Right lobe of liver (tissue), 6 donors: Measurements from ENCODE around the gene U2AF1. TPM values are rescaled to one million over a fixed set of nuclear protein-coding genes. Genes with fewer than 3 reads are reported as not detected.
"Not testable (repeated sequence)": the region's sequence is repeated elsewhere in the genome, so short reads cannot be mapped to it uniquely, and the experiment has no call there.

Experiments
- ATAC-seq, 4 donors: fragments of 200-7000 bp; cut with Tn5 transposase; one replicate each; pipeline ENCODE4 v1.9.1; 2020; ENCODE audit warnings: mild to moderate bottlenecking in 4 of 4, moderate library complexity in 4 of 4
- DNase-seq, 3 donors: peaks; one replicate each; pipeline ENCODE4 v3.0.0-alpha.2; 2020
- H3K27ac ChIP-seq, 3 donors: fragments of 200-600 bp; one replicate each; pipeline ENCODE4 v1.8.0; 2022
- H3K27me3 ChIP-seq, 2 donors: fragments of 200-600 bp; one replicate each; pipeline ENCODE4 v1.8.0; 2022
- H3K36me3 ChIP-seq, 4 donors: fragments of 200-600 bp; sonication (generic) in 1 of 4; one replicate each; pipeline versions ENCODE4 v1.5.1 to v1.8.0; 2017 to 2022; ENCODE audit warnings: control low read depth in 1 of 4
- H3K4me1 ChIP-seq, 4 donors: fragments of 200-600 bp; sonication (generic) in 1 of 4; one replicate each; pipeline versions ENCODE4 v1.5.1 to v1.8.0; 2017 to 2022; ENCODE audit warnings: control low read depth in 1 of 4
- H3K4me3 ChIP-seq, 3 donors: fragments of 200-600 bp; one replicate each; pipeline ENCODE4 v1.8.0; 2022
- H3K9me3 ChIP-seq, 4 donors: fragments of 200-600 bp; sonication (generic) in 1 of 4; one replicate each; pipeline versions ENCODE4 v1.5.1 to v1.8.0; 2017 to 2022; ENCODE audit warnings: control low read depth in 1 of 4
- WGBS: methylation state at CpG from one replicate; pipeline ENCODE4 v1.1.6; 2018; ENCODE audit warnings: low coverage, low lambda C conversion rate; ENCODE audit not compliant: insufficient coverage; ENCODE audit errors: missing lambda C conversion rate; 5-methylcytosine and 5-hydroxymethylcytosine counted together
- intact Hi-C, 2 donors: fragments of 100-400 bp; cut with DNase I; formaldehyde crosslinking; loops; one replicate each; pipeline versions ENCODE4 v1.11.2 to v1.14.1; 2022
- long read RNA-seq: library from polyadenylated mRNA; unstranded; transcript quantifications from one replicate; pipeline ENCODE4 v2.0.0, GENCODE V29; 2019
- total RNA-seq, 6 experiments: library from RNA; depleted of rRNA in 2 of 6; stranded (reverse); fragments of >200 nt in 2 of 6; fragmentation: NEBNext Ultra II Directional in 3 of 6; extraction: Animal tissue kit (Norgen Biotek cat#: 25700) in 3 of 6; gene quantifications; one replicate each; pipeline versions ENCODE4 v1.1.0 to v1.2.4, GENCODE V29; 2016 to 2023
- TF ChIP-seq, protein P1 (sequence below), 4 donors: fragments of 200-600 bp in 3 of 4; fragments of 450-650 bp in 1 of 4; IDR thresholded peaks; one replicate each; pipeline versions ENCODE4 v1.5.1 to v1.8.0; 2016 to 2022; ENCODE audit warnings: antibody characterized with exemption in 4 of 4, mild to moderate bottlenecking in 2 of 4
- donor health status: DM: no; HTN: yes; CAD: no.
- donor health status: DM: no; HTN: no; CAD: no.
- donor health status: DM: no; HTN: no; CAD: no.
- donor health status: DM: no; HTN: yes; CAD: no.
- donor health status: DM: no; HTN: yes; CAD: no.

The U2AF1 gene, protein sequence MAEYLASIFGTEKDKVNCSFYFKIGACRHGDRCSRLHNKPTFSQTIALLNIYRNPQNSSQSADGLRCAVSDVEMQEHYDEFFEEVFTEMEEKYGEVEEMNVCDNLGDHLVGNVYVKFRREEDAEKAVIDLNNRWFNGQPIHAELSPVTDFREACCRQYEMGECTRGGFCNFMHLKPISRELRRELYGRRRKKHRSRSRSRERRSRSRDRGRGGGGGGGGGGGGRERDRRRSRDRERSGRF
- 10 to 100 TPM in 4 of 6 experiments, 1 to 10 TPM in 2; 9.6 to 18.6 (median 14.0) TPM for total RNA-seq
- long read RNA-seq, transcript U2AF1-201 (8 exons, 962 nt), result major isoform, 13 of 14 reads
- long read RNA-seq, partial matches to known transcripts, result 1 of 14 reads
- long read RNA-seq, other reads (novel, unspliced or antisense), result 0 of 14 reads

DNA sequence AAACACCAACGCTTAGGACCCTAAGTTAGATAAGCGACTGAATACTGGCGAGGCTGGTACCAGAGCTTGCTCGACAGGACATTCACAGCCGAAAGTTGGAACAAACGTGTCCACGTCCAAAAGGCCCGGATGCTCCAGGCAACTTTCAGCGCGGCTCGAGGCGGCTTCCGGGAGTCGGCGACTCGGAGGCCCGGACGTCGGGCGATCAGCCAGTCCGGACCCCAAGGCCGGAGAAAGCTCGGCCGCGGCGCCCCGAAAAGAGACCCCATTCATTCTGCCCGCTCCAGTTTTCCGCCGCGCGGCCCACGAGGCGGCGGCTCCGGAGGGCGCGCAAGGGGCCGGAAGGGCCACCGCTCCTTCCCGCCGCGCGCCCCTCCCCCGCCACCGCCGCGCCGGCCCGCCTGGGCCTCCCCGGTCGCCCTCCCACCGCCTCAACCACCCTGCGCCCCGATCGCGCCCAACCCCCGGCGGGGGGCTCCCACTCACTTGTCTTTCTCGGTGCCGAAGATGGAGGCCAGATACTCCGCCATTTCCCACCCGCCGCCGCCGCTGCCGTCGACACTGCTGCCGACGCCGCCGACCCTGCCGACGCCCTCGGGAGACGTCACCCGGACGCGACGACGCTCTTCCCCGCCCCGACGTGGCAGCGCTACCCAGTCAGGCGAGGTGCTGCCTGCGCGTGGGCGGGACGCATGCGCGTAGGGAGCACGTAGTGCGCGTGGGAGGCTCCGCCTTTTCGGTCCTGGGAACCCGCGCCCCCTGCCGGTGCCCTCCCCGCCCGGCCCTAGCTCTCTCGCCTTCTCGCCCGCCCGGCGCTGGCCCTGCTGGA, at the start of gene U2AF1:
Gene U2AF1, minus strand, starts transcription at position 606 of the 829 bp plus-strand sequence. Its CDS starts 76 bp downstream, at position 530.
- peak within 1 kb of the TSS; percentile 48 to 71 (median 65) for H3K4me3 ChIP-seq
- H3K27me3 ChIP-seq, intact Hi-C loops, H3K9me3 ChIP-seq, H3K4me1 ChIP-seq, H3K36me3 ChIP-seq: not testable (repeated sequence)
- ATAC-seq, result peak; percentile 95 to 98 (median 98)
- peak within 1 kb of the TSS in 2 of 3 donors; percentile 71 to 76 for H3K27ac ChIP-seq
- no CpG with 5 or more reads among the region's 107 CpGs for WGBS
- peak; percentile 80 to 83 (median 81) for DNase-seq

DNA sequence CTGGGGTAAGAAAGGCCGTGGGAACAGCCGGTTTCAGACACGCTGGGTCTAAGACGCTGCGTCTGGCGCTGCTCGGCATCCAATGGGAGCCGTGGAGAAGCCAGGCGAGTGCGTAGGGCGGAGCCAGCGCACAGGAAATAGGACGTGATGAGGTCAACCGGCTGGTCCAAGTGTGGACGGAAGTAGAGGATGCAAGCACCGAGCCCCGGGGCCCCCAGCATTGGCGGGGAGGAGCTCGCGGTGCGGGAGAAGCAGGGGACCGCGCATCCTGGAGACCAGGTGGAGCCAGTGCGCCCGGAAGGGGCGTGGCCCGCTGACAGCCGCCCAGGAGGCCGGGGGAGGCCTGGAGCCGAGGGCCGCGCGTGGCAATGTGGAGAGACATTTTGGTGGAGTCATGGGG, 46.2 kb upstream of the U2AF1 start:
- H3K27me3 ChIP-seq, H3K4me3 ChIP-seq, H3K36me3 ChIP-seq, DNase-seq, H3K4me1 ChIP-seq, H3K27ac ChIP-seq, intact Hi-C loops, H3K9me3 ChIP-seq: not testable (repeated sequence)
- no CpG with 5 or more reads among the region's 33 CpGs for WGBS
- ATAC-seq, result peak in 3 of 4 donors; percentile 26 to 85 (median 32)

DNA sequence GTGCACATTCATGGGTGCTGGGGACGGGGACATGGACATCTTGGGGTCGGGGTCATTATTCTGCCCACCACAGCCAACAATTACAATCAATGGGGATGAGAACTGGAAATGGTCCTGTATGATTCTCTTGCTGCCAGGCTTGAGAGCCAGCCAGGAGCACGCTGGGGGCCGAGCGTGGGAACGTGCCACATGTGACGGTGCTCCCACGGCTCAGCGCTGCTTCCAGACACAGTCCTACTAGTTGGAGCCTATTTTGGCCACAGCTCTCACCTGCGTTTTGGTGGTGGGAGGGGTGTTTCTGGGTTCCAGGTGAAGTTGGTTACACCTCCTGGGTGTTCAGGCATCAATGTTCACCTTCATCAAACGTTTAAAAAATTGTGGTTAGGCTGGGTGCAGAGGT, 42.0 kb upstream of the U2AF1 start:
- H3K36me3 ChIP-seq, intact Hi-C loops, H3K4me3 ChIP-seq, H3K9me3 ChIP-seq, ATAC-seq, H3K27me3 ChIP-seq, DNase-seq, H3K27ac ChIP-seq, H3K4me1 ChIP-seq: not testable (repeated sequence)
- WGBS, result no CpG with 5 or more reads among the region's 11 CpGs

DNA sequence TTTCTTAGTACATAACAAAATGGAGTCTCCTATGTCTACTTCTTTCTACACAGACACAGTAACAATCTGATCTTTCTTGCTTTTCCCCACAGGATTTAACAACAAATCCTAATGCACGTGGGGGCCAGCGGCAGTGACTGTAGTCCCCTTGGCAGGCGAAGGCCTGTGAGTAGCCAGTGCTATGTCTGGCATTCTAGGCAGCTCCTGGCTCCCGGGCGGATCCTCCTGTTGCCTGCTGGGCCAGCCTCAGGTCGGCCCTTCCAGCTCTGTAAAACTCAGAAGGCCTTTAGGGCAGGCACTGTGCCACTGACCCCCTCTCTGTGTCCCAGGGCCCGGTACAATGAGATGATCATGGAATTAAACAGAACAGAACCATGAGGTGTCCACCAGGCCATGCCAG, 40.6 kb upstream of the U2AF1 start:
- H3K9me3 ChIP-seq, H3K4me3 ChIP-seq, H3K27me3 ChIP-seq, H3K4me1 ChIP-seq, H3K27ac ChIP-seq, DNase-seq, ATAC-seq, intact Hi-C loops, H3K36me3 ChIP-seq: not testable (repeated sequence)
- no CpG with 5 or more reads among the region's 7 CpGs for WGBS

DNA sequence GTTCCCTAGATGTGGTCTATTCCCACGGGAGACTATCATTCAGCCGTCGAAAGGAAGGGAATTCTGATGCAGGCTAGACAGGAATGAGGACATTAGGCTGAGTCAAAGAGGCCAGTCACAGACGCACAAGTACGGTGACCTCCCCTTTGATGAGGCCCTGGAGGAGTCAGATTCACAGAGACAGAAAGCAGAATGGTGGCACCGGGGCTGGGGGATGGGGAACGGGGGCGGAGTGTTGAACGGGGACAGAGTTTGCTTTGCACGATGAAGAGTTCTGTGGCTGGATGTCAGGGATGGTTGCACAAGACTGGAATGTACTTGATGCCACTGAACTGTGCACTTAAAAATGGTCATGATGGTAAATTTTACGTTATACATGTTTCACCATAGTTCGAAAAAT, 39.3 kb upstream of the U2AF1 start:
- H3K27me3 ChIP-seq, H3K4me1 ChIP-seq, intact Hi-C loops, H3K27ac ChIP-seq, H3K9me3 ChIP-seq, H3K36me3 ChIP-seq, H3K4me3 ChIP-seq, DNase-seq: not testable (repeated sequence)
- no CpG with 5 or more reads among the region's 12 CpGs for WGBS
- ATAC-seq, result peak in 3 of 4 donors; percentile 50 to 82 (median 75)

DNA sequence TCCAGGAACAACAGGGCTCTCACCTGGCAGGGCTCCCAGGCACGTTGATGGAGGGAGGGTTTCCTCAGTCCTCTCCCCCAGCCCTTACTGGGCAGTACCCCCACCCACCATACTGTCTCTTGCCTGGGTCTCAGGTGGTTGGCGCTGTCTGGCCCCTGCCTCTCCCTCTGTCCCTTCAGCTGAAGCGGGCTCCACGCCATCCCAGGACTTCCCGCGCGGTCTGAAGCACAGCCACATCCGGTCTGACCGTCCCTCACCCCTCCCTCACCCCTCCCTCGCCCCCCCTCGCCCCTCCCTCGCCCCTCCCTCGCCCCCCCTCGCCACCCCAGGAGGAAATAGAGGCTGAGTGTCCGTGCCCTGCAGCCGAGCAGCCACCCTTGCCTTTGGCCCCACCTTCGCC, 34.0 kb upstream of the U2AF1 start:
- H3K27ac ChIP-seq, intact Hi-C loops, ATAC-seq, DNase-seq, H3K36me3 ChIP-seq, H3K9me3 ChIP-seq, H3K4me1 ChIP-seq, H3K4me3 ChIP-seq, H3K27me3 ChIP-seq: not testable (repeated sequence)
- no CpG with 5 or more reads among the region's 17 CpGs for WGBS

DNA sequence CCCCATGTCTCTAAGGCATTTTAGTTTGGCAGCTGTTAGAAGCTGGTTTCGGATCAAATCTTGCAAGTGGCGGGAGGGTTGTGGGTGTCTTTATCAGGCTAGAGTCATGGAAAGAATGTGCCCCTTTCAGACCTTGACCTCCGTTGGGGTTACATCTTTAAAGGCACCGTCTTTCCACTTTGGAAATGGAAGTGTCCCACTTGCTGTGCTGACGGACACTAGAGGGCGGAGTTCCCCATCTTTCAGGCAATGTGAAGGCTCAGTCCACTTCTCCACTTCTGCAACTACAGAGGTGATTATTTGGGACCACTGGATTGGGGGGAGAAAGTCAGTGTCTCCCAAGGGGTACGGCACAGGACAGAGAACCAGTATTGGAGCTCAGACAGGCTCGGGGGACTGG, 31.6 kb upstream of the U2AF1 start:
- H3K4me1 ChIP-seq, H3K27ac ChIP-seq, H3K4me3 ChIP-seq, H3K27me3 ChIP-seq, H3K36me3 ChIP-seq, intact Hi-C loops, DNase-seq, H3K9me3 ChIP-seq: not testable (repeated sequence)
- peak; percentile 74 to 91 (median 82) for ATAC-seq
- no CpG with 5 or more reads among the region's 8 CpGs for WGBS
- TF ChIP-seq, protein P1, sequence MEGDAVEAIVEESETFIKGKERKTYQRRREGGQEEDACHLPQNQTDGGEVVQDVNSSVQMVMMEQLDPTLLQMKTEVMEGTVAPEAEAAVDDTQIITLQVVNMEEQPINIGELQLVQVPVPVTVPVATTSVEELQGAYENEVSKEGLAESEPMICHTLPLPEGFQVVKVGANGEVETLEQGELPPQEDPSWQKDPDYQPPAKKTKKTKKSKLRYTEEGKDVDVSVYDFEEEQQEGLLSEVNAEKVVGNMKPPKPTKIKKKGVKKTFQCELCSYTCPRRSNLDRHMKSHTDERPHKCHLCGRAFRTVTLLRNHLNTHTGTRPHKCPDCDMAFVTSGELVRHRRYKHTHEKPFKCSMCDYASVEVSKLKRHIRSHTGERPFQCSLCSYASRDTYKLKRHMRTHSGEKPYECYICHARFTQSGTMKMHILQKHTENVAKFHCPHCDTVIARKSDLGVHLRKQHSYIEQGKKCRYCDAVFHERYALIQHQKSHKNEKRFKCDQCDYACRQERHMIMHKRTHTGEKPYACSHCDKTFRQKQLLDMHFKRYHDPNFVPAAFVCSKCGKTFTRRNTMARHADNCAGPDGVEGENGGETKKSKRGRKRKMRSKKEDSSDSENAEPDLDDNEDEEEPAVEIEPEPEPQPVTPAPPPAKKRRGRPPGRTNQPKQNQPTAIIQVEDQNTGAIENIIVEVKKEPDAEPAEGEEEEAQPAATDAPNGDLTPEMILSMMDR (IDR thresholded peaks at IDR 0.05), result peak in 1 of 4 donors; percentile 12

DNA sequence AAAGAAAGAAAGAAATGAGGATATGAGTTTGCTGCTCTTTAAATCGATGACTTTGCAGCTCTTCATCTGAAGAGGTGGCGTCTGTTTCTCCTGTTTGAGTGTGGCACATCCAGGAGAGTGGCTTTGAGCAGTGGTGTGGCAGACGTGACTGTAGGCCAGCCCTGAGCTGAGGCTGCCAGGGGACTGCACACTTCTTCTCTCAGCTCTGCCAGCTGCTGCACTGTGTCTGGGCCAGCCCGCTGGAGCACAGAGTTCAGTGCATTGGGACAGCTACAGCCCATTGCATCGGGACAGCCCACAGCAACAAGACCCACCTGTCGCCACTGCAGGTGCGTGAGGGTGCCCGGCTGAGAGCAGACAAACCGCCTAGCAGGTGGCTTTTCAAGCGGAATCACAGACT, 27.1 kb upstream of the U2AF1 start:
- H3K27me3 ChIP-seq, H3K36me3 ChIP-seq, H3K4me1 ChIP-seq, H3K9me3 ChIP-seq, H3K4me3 ChIP-seq, DNase-seq, H3K27ac ChIP-seq, intact Hi-C loops, ATAC-seq: not testable (repeated sequence)
- WGBS, result no CpG with 5 or more reads among the region's 10 CpGs

DNA sequence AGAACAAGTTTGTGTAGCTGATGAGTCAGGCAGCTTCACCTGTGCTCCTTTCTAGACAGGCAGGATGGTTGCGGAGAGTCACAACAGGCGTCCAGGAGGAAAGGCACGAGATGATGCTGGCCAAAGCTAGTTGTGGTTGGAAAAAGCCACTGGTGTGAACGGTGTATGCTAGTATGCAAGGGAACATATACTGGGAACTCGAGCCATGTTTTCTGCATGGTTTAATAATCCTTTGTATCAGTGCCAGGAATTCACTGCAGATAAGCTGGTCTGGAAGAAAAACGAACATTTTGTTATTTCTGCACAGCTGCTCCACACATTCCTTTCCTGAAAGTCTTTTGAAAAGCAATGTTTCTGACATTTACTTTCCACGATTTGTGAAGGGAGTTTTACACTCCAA, 22.7 kb upstream of the U2AF1 start:
- H3K27me3 ChIP-seq, H3K27ac ChIP-seq, H3K4me3 ChIP-seq, ATAC-seq, H3K4me1 ChIP-seq, DNase-seq, intact Hi-C loops, H3K9me3 ChIP-seq, H3K36me3 ChIP-seq: not testable (repeated sequence)
- WGBS, result no CpG with 5 or more reads among the region's 7 CpGs

DNA sequence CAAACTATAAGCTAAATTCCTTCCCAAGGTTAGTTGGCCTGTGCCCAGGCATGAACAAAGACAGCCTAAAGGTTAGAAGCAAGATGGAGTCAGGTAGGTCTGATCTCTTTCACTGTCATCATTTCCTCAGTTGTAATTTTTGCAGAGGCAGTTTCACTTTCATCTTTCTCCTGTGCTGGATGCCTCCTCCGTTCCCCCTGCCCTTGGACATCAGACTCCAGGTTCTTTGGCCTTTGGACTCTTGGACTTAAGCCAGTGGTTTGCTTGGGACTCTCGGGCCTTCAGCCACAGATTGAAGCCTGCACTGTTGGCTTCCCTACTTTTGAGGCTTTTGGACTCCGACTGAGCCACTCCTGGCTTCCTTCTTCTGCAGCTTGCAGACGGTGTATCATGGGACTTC, 8.6 kb upstream of the U2AF1 start:
- H3K9me3 ChIP-seq, H3K4me3 ChIP-seq, H3K27ac ChIP-seq, DNase-seq, H3K4me1 ChIP-seq, intact Hi-C loops, H3K36me3 ChIP-seq, H3K27me3 ChIP-seq: not testable (repeated sequence)
- WGBS, result no CpG with 5 or more reads among the region's 4 CpGs
- ATAC-seq, result peak; percentile 66 to 78 (median 70)
